GM23338 (cell line): Measurements from ENCODE around the gene TMEM170B. TPM values are rescaled to one million over a fixed set of nuclear protein-coding genes. Genes with fewer than 3 reads are reported as not detected.
A peak's percentile ranks its signal among the peaks of the same experiment; 100 is the strongest.

Source experiments
- ATAC-seq: fragments of 200-7000 bp; cut with Tn5 transposase; 3 replicates; pipeline ENCODE4 v1.9.1; 2020
- DNase-seq: peaks from one replicate; pipeline ENCODE4 v3.0.0-alpha.2; 2015; ENCODE audit warnings: low spot score
- H2AFZ ChIP-seq: fragments of 200-600 bp; sonication (generic); 2 replicates; pipeline ENCODE4 v1.8.0; 2016; ENCODE audit warnings: antibody characterized with exemption, mild to moderate bottlenecking, moderate library complexity
- H3F3A ChIP-seq: fragments of 200-600 bp; sonication (generic); replicated peaks from 2 replicates; pipeline ENCODE4 v1.8.0; 2017; ENCODE audit warnings: antibody characterized with exemption, mixed run types, low read depth
- H3K27ac ChIP-seq: fragments of 200-600 bp; sonication (generic); 2 replicates; pipeline ENCODE4 v1.6.1; 2016; ENCODE audit warnings: low read depth
- H3K27me3 ChIP-seq: fragments of 200-600 bp; sonication (generic); 2 replicates; pipeline ENCODE4 v1.8.0; 2016; ENCODE audit warnings: mild to moderate bottlenecking, mixed run types, moderate library complexity; ENCODE audit not compliant: insufficient read depth
- H3K36me3 ChIP-seq: fragments of 200-600 bp; sonication (generic); 2 replicates; pipeline ENCODE4 v1.8.0; 2016; ENCODE audit warnings: mild to moderate bottlenecking; ENCODE audit not compliant: insufficient read depth
- H3K4me1 ChIP-seq: fragments of 200-600 bp; sonication (generic); 2 replicates; pipeline ENCODE4 v1.8.0; 2016; ENCODE audit warnings: mild to moderate bottlenecking, moderate library complexity; ENCODE audit not compliant: insufficient read depth
- H3K4me2 ChIP-seq: fragments of 200-600 bp; sonication (generic); 2 replicates; pipeline ENCODE4 v1.7.1; 2017; ENCODE audit warnings: mixed run types
- H3K4me3 ChIP-seq: fragments of 200-600 bp; sonication (generic); 2 replicates; pipeline ENCODE4 v1.6.1; 2016; ENCODE audit warnings: mixed run types
- H3K79me2 ChIP-seq: fragments of 200-600 bp; sonication (generic); replicated peaks from 2 replicates; pipeline ENCODE4 v1.8.0; 2017; ENCODE audit warnings: mild to moderate bottlenecking; ENCODE audit not compliant: insufficient read depth
- H3K9me2 ChIP-seq: fragments of 200-600 bp; sonication (generic); 2 replicates; pipeline ENCODE4 v1.8.0; 2017; ENCODE audit not compliant: insufficient read depth
- H4K20me1 ChIP-seq: fragments of 200-600 bp; sonication (generic); replicated peaks from 2 replicates; pipeline ENCODE4 v1.8.0; 2017; ENCODE audit warnings: mild to moderate bottlenecking; ENCODE audit not compliant: insufficient read depth
- H3K27ac Mint-ChIP-seq: 2 replicates; pipeline ENCODE4 v1.8.0; 2020; ENCODE audit warnings: inconsistent platforms, mild to moderate bottlenecking, moderate library complexity, mixed read lengths
- H3K27me3 Mint-ChIP-seq: 3 replicates; pipeline ENCODE4 v1.8.0; 2022; ENCODE audit warnings: low read depth, mild to moderate bottlenecking, moderate library complexity, mixed read lengths, inconsistent platforms; ENCODE audit not compliant: insufficient read depth, poor library complexity
- H3K36me3 Mint-ChIP-seq: 3 replicates; pipeline ENCODE4 v1.8.0; 2021; ENCODE audit warnings: low read depth, mild to moderate bottlenecking, inconsistent platforms, moderate library complexity, mixed read lengths
- H3K4me1 Mint-ChIP-seq: 3 replicates; pipeline ENCODE4 v1.8.0; 2020; ENCODE audit warnings: mild to moderate bottlenecking, inconsistent platforms, mixed read lengths
- H3K4me3 Mint-ChIP-seq: 3 replicates; pipeline ENCODE4 v1.8.0; 2021; ENCODE audit warnings: moderate library complexity, mild to moderate bottlenecking, inconsistent platforms, mixed read lengths
- H3K9me3 Mint-ChIP-seq: 3 replicates; pipeline ENCODE4 v1.8.0; 2020; ENCODE audit warnings: moderate library complexity, mild to moderate bottlenecking, inconsistent platforms, mixed read lengths
- CTCF ChIP-seq, 2 experiments: fragments of 200-600 bp in 1 of 2; sonication (generic) in 1 of 2; conservative IDR thresholded peaks; 2 replicates each; pipeline versions ENCODE4 v1.5.1 to v1.6.1; 2016 to 2017; ENCODE audit warnings: antibody characterized with exemption in 2 of 2, low read depth in 2 of 2, mild to moderate bottlenecking in 2 of 2, moderate library complexity in 1 of 2
- JUNB ChIP-seq: IDR thresholded peaks from one replicate; pipeline ENCODE4 v1.6.1; 2016; ENCODE audit warnings: antibody characterized with exemption; ENCODE audit not compliant: unreplicated experiment
- POLR2AphosphoS5 ChIP-seq: IDR thresholded peaks from 2 replicates; pipeline ENCODE4 v1.6.1; 2016; ENCODE audit warnings: antibody characterized with exemption, low read depth
- ZNF114 ChIP-seq: fragments of 250-450 bp; sonication (Bioruptor Pico); IDR thresholded peaks from 2 replicates; pipeline ENCODE4 v1.5.0; 2020; ENCODE audit warnings: mild to moderate bottlenecking, moderate library complexity
- ZNF331 ChIP-seq: fragments of 250-450 bp; sonication (Bioruptor Pico); IDR thresholded peaks from 2 replicates; pipeline ENCODE4 v1.5.0; 2020; ENCODE audit warnings: low read depth, mild to moderate bottlenecking, moderate library complexity
- ZNF462 ChIP-seq: fragments of 250-450 bp; sonication (Bioruptor Pico); IDR thresholded peaks from 2 replicates; pipeline ENCODE4 v1.5.0; 2020; ENCODE audit warnings: mild to moderate bottlenecking, moderate library complexity
- polyA plus RNA-seq: library from polyadenylated mRNA; unstranded; fragments of >200 nt; fragmentation: Nextera tagmentation; extraction: Ambion mirVana; gene quantifications from 2 replicates; pipeline ENCODE4 v1.2.1, GENCODE V29; 2016
- total RNA-seq: library from RNA; depleted of rRNA; stranded (reverse); fragments of >200 nt; shearing (Covaris generic); gene quantifications from 2 replicates; pipeline ENCODE4 v1.2.3, GENCODE V29; 2014

Gene TMEM170B
- total and polyA plus RNA-seq, 2 experiments from 2014 or later, result 2.0 to 6.9 TPM

- no peaks in the 10 kb centered on the region for H3F3A ChIP-seq
- peak; percentile 77 for DNase-seq
- H3K27me3 ChIP-seq, result no peaks in the 10 kb centered on the region
- H3K36me3 Mint-ChIP-seq, result no peaks in the 10 kb centered on the region
- no peaks in the 10 kb centered on the region for H3K9me3 Mint-ChIP-seq
- peaks cover 17% of the 10 kb centered on the region for H3K4me1 Mint-ChIP-seq
- H4K20me1 ChIP-seq, result no peaks in the 10 kb centered on the region
- no peak overlapping the region for H3K4me3 Mint-ChIP-seq
- no peaks in the 10 kb centered on the region for H3K4me1 ChIP-seq
- no peaks in the 10 kb centered on the region for H3K36me3 ChIP-seq
- TF ChIP-seq CTCF (conservative IDR thresholded peaks at IDR 0.05; ENCODE audit: low read depth in 2 of 2), result peak; percentile 32 to 41
- no peak for TF ChIP-seq POLR2AphosphoS5
- 0 out of 2 replicates have a peak overlapping the region, but pooled peaks have one; percentile 17 for H3K27ac ChIP-seq
- peak; percentile 100 for ATAC-seq
- H2AFZ ChIP-seq, result no peak overlapping the region
- H3K9me2 ChIP-seq, result no peaks in the 10 kb centered on the region
- peaks cover 4% of the 10 kb centered on the region; the same call in 1 of the 2 replicates for H3K79me2 ChIP-seq
- peaks cover 2% of the 10 kb centered on the region for H3K27me3 Mint-ChIP-seq
- H3K27ac Mint-ChIP-seq, result no peak overlapping the region; the same call in 1 of the 2 replicates
- no peak overlapping the region for H3K4me3 ChIP-seq
- H3K4me2 ChIP-seq, result no peak overlapping the region
Observed at GRCh38 chr6:11556309-11556708, 18.8 kb downstream of the TMEM170B start.

DNA sequence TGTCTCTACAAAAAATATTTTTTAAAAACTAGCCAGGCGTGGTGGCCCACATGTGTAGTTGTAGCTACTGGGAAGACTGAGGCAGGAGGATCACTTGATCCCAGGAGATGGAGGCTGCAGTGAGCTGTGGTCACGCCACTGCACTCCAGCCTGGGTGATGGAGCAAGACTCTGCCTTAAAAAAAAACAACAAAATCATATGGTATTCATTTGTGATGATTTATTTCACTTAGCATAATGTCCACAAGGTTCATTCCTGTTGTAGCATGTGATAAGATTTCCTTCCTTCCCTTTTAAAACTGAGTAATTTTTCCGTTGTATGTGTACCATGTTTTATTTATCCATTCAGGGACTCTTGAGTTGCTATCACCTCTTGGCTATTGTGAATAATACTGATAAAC lies 26.2 kb downstream of the TMEM170B start:
- Mint-ChIP-seq H3K27ac (no peak overlapping the region), H3K4me3 (no peak overlapping the region), H3K27me3 (no peaks in the 10 kb centered on the region), H3K36me3 (no peaks in the 10 kb centered on the region), H3K4me1 (no peaks in the 10 kb centered on the region; the same call in 2 of the 3 replicates), H3K9me3 (no peaks in the 10 kb centered on the region)
- H3K4me1 ChIP-seq, result no peaks in the 10 kb centered on the region
- no peaks in the 10 kb centered on the region for H3K79me2 ChIP-seq
- TF ChIP-seq POLR2AphosphoS5, result no peak
- no peaks in the 10 kb centered on the region for H3K9me2 ChIP-seq
- no peak overlapping the region for H3K27ac ChIP-seq
- no peaks in the 10 kb centered on the region for H3K27me3 ChIP-seq
- ATAC-seq (no peak), DNase-seq (no peak)
- no peaks in the 10 kb centered on the region for H4K20me1 ChIP-seq
- no peak overlapping the region for H3K4me3 ChIP-seq
- H3F3A ChIP-seq, result no peaks in the 10 kb centered on the region
- H3K36me3 ChIP-seq, result no peaks in the 10 kb centered on the region
- H3K4me2 ChIP-seq, result no peak overlapping the region
- H2AFZ ChIP-seq, result no peak overlapping the region

DNA sequence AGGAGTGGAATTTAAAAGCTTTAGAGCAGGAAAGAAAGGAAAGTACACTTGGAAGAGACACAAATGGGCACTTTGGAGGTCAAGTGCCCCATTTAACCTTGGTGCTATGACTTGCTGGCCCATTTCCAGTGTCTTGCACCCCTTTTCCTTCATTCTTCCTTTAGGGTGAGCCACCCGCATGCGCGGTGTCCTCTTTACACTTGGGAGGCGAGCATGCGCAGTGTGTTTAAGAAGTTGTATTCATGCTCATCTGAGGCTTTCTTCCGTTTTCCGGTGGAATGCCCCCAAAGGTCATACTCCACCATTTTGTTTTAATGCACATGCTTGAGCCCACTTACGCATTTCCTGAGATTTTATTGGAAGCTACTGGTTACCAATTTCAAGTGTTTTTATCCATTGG lies 29.1 kb downstream of the TMEM170B start:
- Histone ChIP-seq H3K4me2 (no peak overlapping the region), H4K20me1 (no peaks in the 10 kb centered on the region), H3K79me2 (no peaks in the 10 kb centered on the region), H3K27ac (no peak overlapping the region), H3K4me3 (no peak overlapping the region), H3K36me3 (no peaks in the 10 kb centered on the region), H2AFZ (no peak overlapping the region), H3K9me2 (no peaks in the 10 kb centered on the region), H3F3A (no peaks in the 10 kb centered on the region), H3K27me3 (no peaks in the 10 kb centered on the region), H3K4me1 (no peaks in the 10 kb centered on the region)
- Mint-ChIP-seq H3K4me1 (no peaks in the 10 kb centered on the region; the same call in 2 of the 3 replicates), H3K27ac (no peak overlapping the region), H3K27me3 (no peaks in the 10 kb centered on the region), H3K36me3 (no peaks in the 10 kb centered on the region), H3K9me3 (no peaks in the 10 kb centered on the region), H3K4me3 (no peak overlapping the region)
- DNase-seq (no peak), ATAC-seq (no peak)
- TF ChIP-seq ZNF331 (no peak), ZNF462 (no peak), ZNF114 (no peak), CTCF (conservative IDR thresholded peaks at IDR 0.05; ENCODE audit: low read depth in 2 of 2) (no peak), JUNB (no peak), POLR2AphosphoS5 (no peak)
